ENCODE data around the gene FBXL14.
A peak's percentile ranks its signal among the peaks of the same experiment; 100 is the strongest.
"Not testable (repeated sequence)": the region's sequence is repeated elsewhere in the genome, so short reads cannot be mapped to it uniquely, and the experiment has no call there.

Gene FBXL14

DNA sequence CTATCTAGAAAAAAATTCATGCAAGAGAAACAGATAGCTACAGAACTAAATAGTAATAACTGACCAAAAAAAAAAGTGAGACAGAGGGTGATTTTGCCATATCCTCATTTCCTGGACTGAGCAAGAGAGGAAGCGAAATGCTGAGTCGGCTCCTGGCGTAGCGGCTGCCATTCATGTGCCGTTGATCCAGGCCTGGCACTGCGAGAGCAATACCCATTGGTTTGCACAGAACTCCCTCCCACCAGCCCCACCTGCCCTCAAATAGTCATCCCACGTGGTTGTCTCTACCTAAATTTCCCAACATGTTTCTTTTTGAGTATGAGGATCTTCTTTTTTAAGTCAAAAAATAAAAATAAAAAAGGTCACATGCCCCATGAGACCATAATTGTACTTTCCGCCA is 25.2 kb upstream of the FBXL14 start:
- no peak for DNase-seq

DNA sequence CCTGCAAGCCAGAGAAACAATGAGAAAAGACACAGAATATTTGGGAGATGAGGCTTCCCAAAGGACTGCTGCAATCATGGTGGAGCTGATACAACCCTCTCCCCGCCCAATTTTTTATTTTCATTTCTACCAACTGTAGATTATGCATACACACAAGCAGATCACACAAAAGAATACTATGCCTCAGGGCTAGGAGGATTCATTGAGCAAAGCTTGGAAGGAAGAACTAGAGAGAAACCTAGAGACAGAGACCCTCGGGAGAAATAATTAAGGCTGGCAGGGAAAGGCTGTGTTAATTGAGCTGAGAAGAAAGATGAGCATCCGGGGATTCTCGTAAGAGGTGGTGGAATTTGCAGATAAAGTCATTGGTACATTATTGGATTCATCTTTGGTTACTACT is 24.8 kb upstream of the FBXL14 start:
- no peak for DNase-seq

DNA sequence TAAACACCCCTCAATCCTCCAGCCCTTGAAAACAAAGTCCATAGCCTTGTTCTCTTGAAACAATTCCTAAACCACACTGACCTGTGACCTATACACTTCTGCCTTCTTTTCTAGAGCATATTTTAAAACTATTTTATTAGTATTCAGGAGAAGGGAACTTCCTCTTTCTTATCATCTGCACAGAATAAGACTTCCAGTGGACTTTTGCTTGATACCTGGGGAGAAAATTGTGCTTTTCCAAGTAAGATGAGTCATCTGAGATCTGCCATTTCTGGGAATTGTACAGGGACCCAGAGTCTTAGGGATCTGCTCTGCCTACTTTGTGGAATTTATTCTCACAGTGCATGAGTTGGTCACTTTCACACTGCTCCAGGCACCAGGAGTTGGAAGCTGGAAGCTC is 24.1 kb upstream of the FBXL14 start:
- DNase-seq, result peak; percentile 9

DNA sequence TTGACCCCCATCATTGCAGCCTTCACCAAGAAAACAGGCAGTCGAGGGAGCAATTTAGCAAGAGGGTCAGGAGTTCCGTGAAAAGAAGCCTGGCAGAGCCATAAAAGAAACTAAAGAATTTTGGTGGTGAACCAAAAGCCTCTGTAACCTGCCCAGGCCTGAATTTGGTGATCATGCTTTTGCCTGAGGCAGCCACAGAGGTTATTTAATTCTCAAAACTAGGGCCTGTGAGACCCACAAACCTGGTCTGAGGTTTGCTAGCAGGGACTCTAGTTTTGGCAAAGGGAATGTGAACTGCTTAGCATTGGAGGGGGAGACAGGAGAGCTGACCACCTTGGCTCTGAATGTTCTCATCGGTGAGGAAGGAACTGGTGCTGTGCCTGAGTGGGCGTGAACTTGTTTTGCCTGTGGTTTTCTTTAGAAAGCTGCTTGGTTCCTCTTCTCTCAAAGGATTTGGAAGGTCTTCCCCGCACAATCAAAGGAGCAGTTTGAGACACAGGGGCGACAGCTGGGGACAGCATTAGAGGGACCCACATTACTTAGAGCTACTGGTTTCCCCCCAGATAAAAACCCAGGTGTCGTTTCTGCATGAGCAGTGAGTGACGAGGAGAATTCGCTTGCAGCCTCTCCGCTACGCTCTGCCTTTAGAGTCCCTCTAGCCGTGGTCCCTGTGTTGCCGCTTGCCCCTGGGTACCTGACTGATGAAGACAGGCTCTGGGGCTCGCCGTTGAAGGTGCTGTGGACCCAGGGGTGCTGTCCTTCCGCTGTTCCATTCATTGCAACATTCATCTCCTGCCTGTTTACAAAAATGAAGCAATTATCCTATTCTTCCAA is 22.1 kb upstream of the FBXL14 start:
- DNase-seq, result no peak

DNA sequence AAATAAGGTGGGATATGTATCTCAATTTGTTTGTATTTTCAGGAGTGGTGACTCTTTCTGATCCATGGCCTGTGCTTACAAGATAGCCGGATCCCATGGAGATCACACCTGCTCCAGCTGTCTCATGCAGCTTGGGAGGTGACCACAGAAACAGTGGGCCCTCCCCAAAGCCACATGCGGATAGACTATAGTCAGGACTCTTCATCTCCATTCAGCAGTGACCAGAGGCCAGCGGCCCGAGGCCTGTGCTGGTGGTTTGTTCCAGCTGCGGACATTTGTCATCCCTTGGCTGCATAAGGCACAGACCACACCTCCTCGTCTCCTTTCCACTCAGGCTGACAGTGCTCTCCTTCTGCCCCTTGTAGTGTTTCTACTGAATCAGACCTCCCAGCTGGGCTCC is 20.0 kb upstream of the FBXL14 start:
- no peak for DNase-seq

DNA sequence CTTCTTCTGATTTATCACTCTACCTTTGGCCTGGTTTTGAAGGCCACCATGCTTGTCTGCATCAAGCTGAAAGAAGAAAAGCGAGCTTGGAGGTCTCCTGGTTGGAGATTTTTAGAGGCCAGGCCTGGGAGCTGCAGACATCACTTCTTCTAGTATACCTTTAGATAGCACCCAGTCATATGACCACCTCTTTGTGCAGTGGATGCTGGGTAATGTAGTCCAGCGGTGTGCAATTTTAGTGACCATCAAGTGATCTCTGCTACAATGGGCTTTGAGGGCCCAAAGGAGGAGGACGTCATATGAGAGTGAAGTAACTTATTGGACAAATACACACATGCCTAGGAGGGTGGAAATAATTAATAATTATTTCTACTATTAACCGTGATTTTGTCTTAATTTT is 19.5 kb upstream of the FBXL14 start:
- no peak for DNase-seq

DNA sequence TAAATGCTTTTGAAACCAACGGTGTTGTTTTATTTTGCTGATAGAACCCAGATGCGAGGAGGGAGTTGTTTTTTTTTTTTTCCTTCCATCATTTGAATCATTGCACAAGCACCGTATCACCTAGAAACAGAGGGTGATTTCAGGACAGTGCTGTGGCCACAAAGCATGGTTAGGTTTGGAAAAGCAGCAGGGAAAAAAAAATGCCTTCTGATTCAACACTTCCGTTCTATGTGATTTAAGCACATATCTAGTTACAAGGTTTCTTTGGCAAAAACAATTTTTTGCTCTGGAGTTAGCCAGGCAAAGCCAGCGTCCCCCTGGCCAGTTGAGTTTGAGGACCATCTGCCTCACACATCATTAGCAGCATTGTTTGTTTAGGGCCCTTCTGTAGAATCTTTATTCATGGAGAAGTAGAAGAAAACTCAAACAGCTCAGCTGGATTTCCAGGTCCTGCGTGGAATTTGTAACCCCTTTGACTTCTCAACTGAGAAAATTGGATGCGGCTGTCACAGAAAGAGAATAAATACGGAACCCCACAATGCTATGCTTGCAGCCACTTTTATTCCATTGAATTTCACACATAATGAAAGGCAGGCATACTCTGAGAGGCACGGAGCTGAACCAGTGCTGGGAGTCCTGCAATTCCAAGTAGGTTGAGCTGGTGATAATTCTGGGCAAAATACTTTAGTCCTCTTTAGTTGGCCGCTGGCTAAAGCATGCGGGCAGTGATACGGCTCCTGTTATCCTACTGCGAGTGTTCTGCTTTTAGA is 17.6 kb upstream of the FBXL14 start:
- peak; percentile 35 for DNase-seq

DNA sequence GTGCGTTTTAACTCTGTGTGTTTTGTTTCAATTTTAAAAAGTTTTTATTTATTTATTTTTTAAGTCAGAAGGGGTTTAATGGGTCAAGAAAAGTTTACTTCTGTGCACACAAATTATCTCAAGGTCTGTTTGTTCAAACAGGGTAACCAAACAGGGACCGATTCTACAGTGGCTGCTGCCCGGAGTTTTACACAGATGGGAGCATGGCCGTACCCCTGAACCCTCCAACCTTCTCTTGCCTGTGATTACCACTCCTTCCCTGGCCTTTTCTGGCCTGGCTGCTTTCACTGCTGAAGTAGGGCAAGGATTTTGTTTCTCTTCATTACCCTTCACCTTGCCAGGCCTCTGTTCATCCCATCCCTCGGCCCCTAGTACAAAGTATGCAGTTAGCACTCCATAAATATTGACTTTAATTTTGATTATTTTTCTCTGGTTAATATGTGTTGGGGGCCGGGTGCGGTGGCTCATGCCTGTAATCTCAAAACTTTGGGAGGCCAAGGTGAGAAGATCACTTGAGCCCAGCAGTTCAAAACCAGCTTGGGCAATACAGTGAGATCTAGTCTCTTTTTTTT is 15.8 kb upstream of the FBXL14 start:
- DNase-seq, result no peak

DNA sequence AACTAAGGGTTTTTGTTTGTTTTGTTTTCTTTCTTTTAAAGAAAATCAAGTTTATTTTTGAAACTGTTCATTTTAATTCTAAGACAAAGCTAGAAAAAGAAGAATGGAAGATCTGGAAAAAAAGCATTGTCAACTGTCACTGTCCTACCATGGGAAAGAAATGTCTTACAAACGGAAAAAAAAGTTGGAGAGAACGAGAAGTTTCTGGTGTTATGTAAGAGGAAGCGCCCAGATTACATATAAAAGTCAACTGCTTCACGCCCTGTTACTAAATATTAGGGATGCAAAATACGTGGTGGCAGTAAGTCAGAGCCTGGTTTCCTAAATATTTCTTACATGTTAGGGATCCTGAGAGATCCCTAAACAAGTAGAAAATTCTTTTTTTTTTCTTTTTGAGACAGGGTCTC is 14.3 kb upstream of the FBXL14 start:
- DNase-seq, result no peak

DNA sequence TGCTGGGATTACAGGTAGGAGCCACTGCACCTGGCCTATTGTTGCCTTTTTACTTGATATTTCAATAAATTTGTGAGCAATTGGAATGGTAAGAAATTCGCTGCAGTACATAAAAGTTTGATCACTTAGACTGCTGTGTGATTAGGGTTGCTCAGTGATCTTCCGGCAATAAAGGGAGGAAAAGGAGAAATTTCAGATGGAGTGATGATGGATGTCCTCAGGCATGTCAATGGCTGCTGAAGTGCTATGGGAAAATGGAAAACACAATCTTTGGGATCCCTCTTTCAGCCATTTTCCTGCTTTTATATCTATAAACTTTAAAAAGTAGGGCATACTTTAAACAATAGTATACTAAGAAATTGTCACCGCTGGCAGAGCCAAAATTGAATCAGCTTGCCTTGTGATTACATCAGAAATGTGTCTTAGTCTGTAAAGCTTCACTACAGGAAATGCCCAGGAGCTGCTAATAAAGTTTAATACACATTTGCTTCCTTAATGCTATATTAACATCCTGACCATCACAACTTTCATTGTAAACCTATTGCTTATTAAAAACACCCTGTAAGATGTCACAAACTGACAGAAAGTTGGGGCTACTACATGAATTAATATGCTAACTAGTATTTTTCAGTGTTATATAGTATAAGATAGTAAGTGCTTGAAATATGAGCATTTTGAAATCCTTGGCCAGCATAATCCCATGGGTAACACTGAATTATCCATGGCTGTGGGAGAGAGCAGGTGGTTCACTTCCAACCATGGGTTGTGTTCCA is 13.7 kb upstream of the FBXL14 start:
- DNase-seq, result no peak

DNA sequence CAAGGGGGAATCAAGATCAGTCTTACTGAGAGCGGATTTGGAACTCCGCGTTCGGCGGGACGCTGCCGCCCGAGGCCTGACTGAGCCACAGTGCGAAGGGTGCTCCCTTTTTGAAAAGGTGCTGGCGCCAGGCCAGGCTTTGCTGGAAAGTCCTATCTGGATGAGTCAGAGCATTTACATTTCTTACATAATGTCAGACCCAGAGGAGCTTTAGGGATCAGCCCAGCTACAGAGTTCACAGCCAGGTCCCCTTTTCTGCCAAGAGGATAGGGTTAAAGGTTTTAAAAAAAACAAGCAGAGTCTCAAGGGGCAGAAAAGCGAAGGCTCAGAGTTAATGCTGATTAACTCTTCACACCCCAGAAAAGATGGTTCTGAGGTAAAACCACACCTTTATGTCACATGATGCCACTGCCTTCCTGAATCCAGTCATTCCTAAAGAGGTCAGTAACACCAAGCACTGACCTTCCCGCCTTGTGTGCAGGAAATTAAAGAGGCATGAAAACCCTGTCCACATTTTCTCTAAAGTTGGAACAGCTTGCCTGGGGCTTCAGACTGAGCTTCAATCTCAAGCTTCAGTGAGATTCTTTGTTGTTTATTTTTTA is 11.7 kb upstream of the FBXL14 start:
- peak; percentile 77 for DNase-seq

DNA sequence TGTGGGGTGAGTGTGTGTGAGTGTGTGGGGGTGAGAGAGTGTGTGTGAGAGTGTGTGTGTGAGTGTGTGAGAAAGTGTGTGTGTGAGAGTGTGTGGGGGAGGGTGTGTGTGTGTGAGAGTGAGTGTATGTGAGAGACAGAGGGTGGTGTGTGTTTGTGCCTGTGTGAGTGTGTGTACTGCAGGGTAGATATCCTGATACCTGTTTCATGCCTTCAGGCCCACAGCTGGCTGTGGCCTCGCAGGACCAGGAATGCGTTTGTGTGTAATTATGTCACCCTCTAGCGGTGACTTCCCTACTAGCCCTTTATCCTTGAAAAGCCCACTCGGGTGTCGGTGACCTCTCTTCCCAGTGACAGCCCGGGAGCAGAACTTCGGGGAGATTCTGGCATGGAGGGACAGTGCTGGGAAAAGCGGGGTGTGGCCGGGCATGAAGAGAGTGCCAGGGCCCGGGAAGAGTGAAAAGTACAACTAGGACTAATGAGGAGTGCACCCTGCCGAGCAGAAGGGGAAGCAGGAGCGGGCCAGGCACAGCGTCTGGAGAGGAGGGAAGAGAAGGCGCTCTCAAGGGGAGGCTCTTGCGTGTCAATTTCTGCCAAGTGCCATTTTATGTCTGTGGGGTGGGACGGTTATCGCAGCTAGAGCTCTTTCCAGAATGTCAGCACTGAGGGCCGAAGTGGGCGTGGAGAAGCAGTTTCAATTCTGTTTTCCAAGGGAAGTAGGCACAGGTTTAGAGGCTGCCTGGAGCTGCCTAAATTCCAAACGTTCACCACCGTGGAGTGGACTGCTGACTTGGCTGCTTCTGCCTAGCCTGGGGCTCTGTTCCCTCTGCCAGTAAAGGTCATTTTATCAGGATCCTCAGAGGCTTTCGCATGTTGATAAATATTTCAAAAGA is 11.0 kb upstream of the FBXL14 start:
- peak; percentile 77 for DNase-seq

DNA sequence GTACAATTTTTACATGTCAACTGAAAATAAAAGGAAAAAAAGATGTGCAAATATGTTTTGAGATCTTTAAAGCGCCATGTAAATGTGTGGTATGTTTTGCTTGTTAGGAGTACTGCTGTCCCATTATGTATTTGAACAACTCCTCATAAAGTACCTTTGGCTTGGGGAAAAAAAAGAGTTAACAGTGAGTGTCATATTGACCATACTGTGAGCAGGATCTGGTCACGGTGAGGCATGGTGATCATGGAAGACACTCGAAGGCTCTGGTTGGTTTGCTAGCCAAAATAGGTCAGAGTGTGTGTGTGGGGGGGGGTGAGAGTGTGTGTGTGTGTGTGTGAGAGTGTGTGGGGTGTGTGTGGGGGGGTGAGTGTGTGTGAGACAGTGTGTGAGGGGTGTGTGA is 10.1 kb upstream of the FBXL14 start:
- no peak for DNase-seq

DNA sequence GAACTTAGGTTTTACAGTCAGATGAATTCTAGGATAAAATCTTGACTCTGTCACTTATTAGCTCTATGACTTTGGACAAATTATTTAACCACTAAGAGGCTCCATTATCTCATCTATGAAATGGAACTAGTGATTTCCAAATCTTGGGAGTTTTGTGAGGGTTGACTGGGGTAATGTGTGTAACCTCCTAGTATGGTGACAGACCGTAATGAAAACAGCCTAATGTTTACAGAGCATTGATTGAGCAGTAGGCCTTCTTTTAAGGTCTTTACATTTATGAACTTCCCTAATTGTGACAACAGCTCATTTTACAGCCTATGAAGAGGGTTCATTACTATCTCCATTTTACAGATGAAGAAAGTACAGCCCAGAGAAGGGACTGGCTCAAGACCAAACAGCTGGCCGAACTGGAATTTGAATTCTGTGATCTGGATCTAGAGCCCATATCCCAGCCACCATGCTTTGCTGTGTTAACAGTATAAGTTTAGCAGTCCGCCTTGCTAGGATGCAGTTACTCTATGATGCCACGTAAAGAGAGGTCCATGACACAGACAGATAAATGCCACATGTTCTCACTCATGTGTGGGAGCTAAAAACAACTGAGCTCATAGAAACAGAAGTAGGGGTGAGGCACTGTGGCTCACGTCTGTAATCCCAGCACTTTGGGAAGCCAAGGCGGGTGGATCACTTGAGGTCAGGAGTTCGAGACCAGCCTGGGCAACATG is 9.1 kb upstream of the FBXL14 start:
- DNase-seq, result no peak

DNA sequence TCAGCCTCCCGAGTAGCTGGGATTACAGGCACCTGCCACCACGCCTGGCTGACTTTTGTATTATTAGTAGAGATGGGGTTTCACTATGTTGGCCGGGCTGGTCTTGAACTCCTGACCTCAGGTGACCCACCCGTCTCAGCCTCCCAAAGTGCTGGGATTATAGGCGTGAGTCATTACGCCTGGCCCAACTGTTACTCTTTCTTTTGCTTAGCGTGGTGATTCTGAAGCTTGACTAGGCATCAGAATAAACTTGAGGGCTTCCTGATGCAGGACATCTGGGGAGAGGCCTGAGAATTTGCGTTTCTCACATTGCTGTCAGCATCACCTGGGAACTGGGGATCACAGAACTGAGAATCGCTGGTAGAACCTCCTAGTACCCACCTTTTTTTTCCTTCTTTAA is 8.3 kb upstream of the FBXL14 start:
- not testable (repeated sequence) for DNase-seq

DNA sequence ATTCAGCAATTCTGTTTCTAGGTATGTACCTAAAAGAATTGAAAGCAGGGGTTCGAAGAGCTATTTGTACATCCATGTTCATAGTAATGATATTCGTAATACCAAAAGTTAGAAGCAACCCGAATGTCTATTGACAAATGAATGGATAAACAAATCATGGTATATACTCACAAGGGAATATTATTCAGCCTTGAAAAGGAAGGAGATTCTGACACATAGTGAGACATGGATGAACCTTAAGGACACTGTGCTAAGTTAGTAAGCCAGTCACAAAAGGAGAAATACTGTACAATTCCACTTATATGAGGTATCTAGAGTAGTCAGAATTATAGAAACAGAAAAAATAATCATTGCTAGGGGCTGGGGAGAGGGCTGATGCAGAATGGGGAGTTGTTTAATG is 4.4 kb upstream of the FBXL14 start:
- DNase-seq, result no peak

DNA sequence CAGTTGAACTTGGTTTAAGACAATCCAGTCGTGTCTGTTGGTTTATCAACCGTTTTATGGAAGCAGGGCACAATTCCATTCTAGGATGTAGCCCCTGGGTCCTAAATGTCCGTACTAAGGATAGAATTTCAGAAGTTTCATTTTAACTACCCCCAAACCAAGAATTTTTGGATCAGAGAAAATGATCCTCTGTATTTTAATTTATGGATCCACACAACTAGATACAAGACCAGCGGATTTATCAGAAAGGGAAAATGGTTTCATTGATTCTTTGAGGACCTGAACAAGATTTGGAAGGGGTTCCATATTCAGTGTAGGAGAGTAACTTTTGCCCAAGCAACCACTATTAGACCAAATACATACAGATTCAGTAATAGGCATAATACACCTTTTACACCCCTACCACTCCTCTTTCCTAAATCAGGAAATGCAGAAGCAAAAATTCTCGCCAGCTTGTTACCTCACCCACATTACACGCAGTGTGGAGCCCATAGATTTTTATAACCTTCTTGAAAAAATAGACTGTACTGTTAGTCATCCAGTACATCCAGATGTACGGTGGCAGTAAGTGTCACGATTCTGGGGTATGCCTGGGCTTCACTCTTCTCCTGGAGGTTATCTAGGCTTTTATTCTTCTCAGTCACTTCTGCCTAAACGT is 1.4 kb upstream of the FBXL14 start:
- no peak for DNase-seq

DNA sequence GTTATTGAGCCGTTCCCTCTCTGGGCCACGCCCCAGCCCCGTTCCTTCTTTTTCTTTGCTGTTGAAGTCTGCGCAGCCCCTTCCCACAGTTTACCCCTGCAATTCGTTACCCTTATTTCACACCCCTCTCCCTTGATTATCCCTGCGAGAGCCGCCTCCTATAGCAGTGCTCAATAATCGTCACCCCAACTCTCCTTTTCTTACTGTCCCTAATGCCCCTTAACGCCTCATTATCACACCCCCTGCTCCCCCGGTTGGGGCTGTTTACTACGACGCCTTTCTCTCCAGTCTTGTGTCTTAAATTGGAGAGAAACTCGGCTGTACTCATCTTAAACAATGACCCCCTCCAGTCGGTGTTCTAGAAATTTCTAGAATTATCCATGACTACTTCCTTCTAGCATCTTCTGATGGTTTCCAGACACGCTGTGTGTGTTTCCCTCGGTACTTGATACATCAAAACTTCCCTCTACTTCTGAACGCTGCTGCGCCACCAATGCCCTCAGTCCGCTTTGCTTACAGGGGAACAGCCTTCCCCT is 713 bp upstream of the FBXL14 start:
- DNase-seq, result no peak

DNA sequence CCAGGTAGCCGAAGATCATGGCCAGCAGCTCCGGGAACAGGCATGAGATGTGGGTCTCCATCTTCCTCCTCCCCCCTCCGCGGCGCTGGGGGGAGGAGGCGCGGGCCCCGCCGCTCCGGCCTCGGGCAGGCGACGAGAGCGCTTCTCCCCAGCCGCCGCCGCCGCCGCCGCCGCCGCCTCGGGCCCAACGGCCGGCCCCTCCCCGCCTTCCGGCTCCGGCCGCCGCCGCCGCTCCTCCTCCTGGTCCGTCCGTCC is 448 bp downstream of the FBXL14 start:
- DNase-seq, result no peak

DNA sequence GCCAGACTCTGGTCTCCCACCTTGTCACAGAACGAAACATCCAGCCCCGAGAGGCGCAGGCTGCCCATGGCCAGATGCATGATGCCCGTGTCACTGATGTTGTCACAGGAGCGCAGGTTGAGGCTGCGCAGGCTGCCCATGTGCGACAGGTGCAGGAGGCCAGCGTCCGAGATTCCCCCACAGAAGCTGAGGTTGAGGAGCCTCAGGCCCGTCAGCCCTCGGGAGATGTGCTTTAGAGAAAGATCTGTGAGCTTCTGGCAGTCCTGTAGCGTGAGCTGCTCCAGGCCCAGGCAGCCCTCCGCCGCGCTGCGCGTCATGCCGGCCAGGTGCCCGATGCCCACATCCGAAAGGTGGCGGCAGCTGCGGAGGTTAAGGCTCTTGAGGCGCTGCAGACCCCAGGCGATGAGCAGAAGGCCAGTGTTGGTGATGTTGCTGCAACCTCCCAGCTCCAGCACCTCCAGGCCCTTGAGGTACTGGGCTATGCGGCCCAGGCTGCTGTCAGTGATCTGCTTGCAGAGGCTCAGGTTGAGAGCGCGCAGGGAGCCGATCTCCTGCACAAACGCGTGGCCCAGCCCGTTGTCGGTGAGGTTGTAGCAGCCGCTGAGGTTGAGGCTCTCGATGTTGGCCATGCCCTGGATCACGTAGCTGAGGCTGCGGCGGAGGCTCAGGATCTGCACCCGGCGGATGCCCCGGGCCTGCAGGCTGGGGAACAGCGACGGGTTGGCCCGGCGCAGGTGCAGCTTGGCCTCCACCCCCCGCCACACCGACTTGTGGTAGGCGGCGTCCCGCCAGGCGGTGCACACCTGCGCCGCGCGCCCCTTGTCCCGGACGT is 991 bp downstream of the FBXL14 start:
- no peak for DNase-seq
